CD4-positive, CD25-positive, alpha-beta regulatory T cell (primary cell): ENCODE data around the gene AEN. TPM values are rescaled to one million over a fixed set of nuclear protein-coding genes. Genes with fewer than 3 reads are reported as not detected.

Experiments
- ATAC-seq, 2 donors: fragments of 150-1000 bp; cut with Tn5 transposase; one replicate each; pipeline ENCODE4 v1.10.0; 2021; ENCODE audit warnings: low read depth in 2 of 2, moderate number of reproducible peaks in 2 of 2, moderate library complexity in 1 of 2
- DNase-seq, 3 donors: peaks; one replicate each; pipeline versions ENCODE4 v3.0.0 to v3.0.0-alpha.2; 2012 to 2022; ENCODE audit warnings: mixed read lengths in 1 of 3
- H3K27ac ChIP-seq: one replicate; pipeline ENCODE4 v1.7.0; 2013; ENCODE audit warnings: mild to moderate bottlenecking, low read length; ENCODE audit not compliant: insufficient read depth, poor library complexity, severe bottlenecking
- H3K27me3 ChIP-seq: one replicate; pipeline ENCODE4 v1.7.0; 2013; ENCODE audit warnings: low read length; ENCODE audit not compliant: control insufficient read depth, insufficient read depth
- H3K36me3 ChIP-seq: one replicate; pipeline ENCODE4 v1.7.0; 2013; ENCODE audit warnings: mild to moderate bottlenecking, low read length, moderate library complexity; ENCODE audit not compliant: control insufficient read depth, insufficient read depth
- H3K4me1 ChIP-seq: 2 replicates; pipeline ENCODE4 v1.7.0; 2013; ENCODE audit warnings: mild to moderate bottlenecking, low read length; ENCODE audit not compliant: insufficient read depth, control insufficient read depth, poor library complexity, severe bottlenecking
- H3K4me3 ChIP-seq: one replicate; pipeline ENCODE4 v1.7.0; 2013; ENCODE audit warnings: low read depth, mild to moderate bottlenecking, low read length, moderate library complexity
- H3K9me3 ChIP-seq, 2 experiments: 1 replicate in 1 of 2; 2 replicates in 1 of 2; pipeline ENCODE4 v1.7.0; 2013; ENCODE audit warnings: low read length in 2 of 2, mild to moderate bottlenecking in 1 of 2, moderate library complexity in 1 of 2; ENCODE audit not compliant: control insufficient read depth in 2 of 2
- H3K27ac Mint-ChIP-seq, 3 donors: one replicate each; pipeline ENCODE4 v1.8.0; 2020 to 2022; ENCODE audit warnings: mild to moderate bottlenecking in 3 of 3, mixed read lengths in 3 of 3, moderate library complexity in 2 of 3
- H3K27me3 Mint-ChIP-seq: one replicate; pipeline ENCODE4 v1.8.0; 2022; ENCODE audit warnings: mild to moderate bottlenecking, mixed read lengths
- H3K36me3 Mint-ChIP-seq: one replicate; pipeline ENCODE4 v1.8.0; 2020; ENCODE audit warnings: mixed read lengths
- H3K4me1 Mint-ChIP-seq, 4 donors: one replicate each; pipeline ENCODE4 v1.8.0; 2020 to 2022; ENCODE audit warnings: mixed read lengths in 4 of 4, mild to moderate bottlenecking in 1 of 4
- H3K4me3 Mint-ChIP-seq, 4 donors: one replicate each; pipeline ENCODE4 v1.8.0; 2020 to 2022; ENCODE audit warnings: mild to moderate bottlenecking in 4 of 4, mixed read lengths in 4 of 4, moderate library complexity in 3 of 4
- H3K9me3 Mint-ChIP-seq, 7 donors: one replicate each; pipeline ENCODE4 v1.8.0; 2020 to 2022; ENCODE audit warnings: mixed read lengths in 7 of 7, mild to moderate bottlenecking in 3 of 7, moderate library complexity in 2 of 7
- polyA plus RNA-seq, 4 donors: library from polyadenylated mRNA; unstranded; fragments of 300-500 nt; fragmentation: Illumina TruSeq; gene quantifications; one replicate each; pipeline ENCODE4 v1.2.3, GENCODE V29; 2021
- total RNA-seq: library from RNA; stranded (reverse); gene quantifications from one replicate; pipeline ENCODE4 v1.2.3, GENCODE V29; 2022

AEN gene
- total and polyA plus RNA-seq, 5 donors from 2014 or later, result 28.7 to 52.4 (median 36.1) TPM

- Mint-ChIP-seq H3K4me1 (peaks cover 0 to 4% (median 0%) of the 10 kb centered on the region in 4 donors), H3K27ac (no peak overlapping the region), H3K9me3 (peaks cover 0 to 2% (median 0%) of the 10 kb centered on the region in 7 donors), H3K4me3 (no peak overlapping the region), H3K27me3 (peaks cover 28% of the 10 kb centered on the region), H3K36me3 (no peaks in the 10 kb centered on the region)
- ATAC-seq, result no peak
- Histone ChIP-seq H3K4me1 (no peaks in the 10 kb centered on the region), H3K27me3 (peaks cover 1% of the 10 kb centered on the region), H3K36me3 (no peaks in the 10 kb centered on the region), H3K27ac (no peak overlapping the region), H3K9me3 (no peaks in the 10 kb centered on the region), H3K4me3 (no peak overlapping the region)
- no peak for DNase-seq
These were observed 59.3 kb downstream of the AEN start for GRCh38 chr15:88680241-88681001.

GRCh38 chr15:88681610-88682221 is 60.6 kb downstream of the AEN start:
- Mint-ChIP-seq H3K9me3 (peaks cover 0 to 2% (median 0%) of the 10 kb centered on the region in 7 donors), H3K27ac (no peak overlapping the region), H3K36me3 (no peaks in the 10 kb centered on the region), H3K4me3 (no peak overlapping the region), H3K27me3 (peaks cover 36% of the 10 kb centered on the region), H3K4me1 (peaks cover 0 to 4% (median 0%) of the 10 kb centered on the region in 4 donors)
- H3K9me3 ChIP-seq, result no peaks in the 10 kb centered on the region
- H3K4me3 ChIP-seq, result no peak overlapping the region
- no peak overlapping the region for H3K27ac ChIP-seq
- no peaks in the 10 kb centered on the region for H3K4me1 ChIP-seq
- no peaks in the 10 kb centered on the region for H3K36me3 ChIP-seq
- no peaks in the 10 kb centered on the region for H3K27me3 ChIP-seq
- no peak for DNase-seq
- no peak for ATAC-seq

Other genes starting within 250 kb of the AEN start
- gene MRPL46, start 154.0 kb upstream of the AEN start, total RNA-seq, result 11.8 TPM
- 10 to 100 TPM; 49.9 to 72.9 (median 67.2) TPM for gene MRPL46, start 154.0 kb upstream of the AEN start, polyA plus RNA-seq
- gene MRPS11, start 153.6 kb upstream of the AEN start, total RNA-seq, result 21.8 TPM
- 10 to 100 TPM; 48.6 to 64.2 (median 60.5) TPM for gene MRPS11, start 153.6 kb upstream of the AEN start, polyA plus RNA-seq
- 4.6 TPM for gene DET1, start 74.7 kb upstream of the AEN start, total RNA-seq
- gene DET1, start 74.7 kb upstream of the AEN start, polyA plus RNA-seq, result 1 to 10 TPM; 1.0 to 2.2 (median 1.7) TPM
- gene ISG20, start 17.7 kb downstream of the AEN start, total RNA-seq, result 257 TPM
- gene ISG20, start 17.7 kb downstream of the AEN start, polyA plus RNA-seq, result 100 to 1,000 TPM; 724 to 832 (median 792) TPM
- not detected for gene ACAN, start 182.1 kb downstream of the AEN start, total RNA-seq
- gene ACAN, start 182.1 kb downstream of the AEN start, polyA plus RNA-seq, result under 1 TPM in 2 of 4 donors, not detected in 2; 0.06 to 0.32 TPM